DND-41 (cell line): ENCODE data around the gene EAF1.
"Not testable (repeated sequence)": the region's sequence is repeated elsewhere in the genome, so short reads cannot be mapped to it uniquely, and the experiment has no call there.

ENCODE experiments used
- ATAC-seq: fragments of 200-7000 bp; cut with Tn5 transposase; 3 replicates; pipeline ENCODE4 v1.9.1; 2021; ENCODE audit warnings: low read depth; ENCODE audit not compliant: insufficient read depth
- DNase-seq: peaks from one replicate; pipeline ENCODE4 v3.0.0-alpha.2; 2020
- H2AFZ ChIP-seq: 2 replicates; pipeline ENCODE4 v1.6.0; 2012; ENCODE audit warnings: low read depth, low read length
- H3K27ac ChIP-seq: 2 replicates; pipeline ENCODE4 v1.5.1; 2012; ENCODE audit warnings: low read length, inconsistent platforms
- H3K27me3 ChIP-seq: fragments of 200-600 bp; sonication (generic); 2 replicates; pipeline ENCODE4 v1.6.0; 2012; ENCODE audit warnings: low read length, mild to moderate bottlenecking, inconsistent platforms; ENCODE audit not compliant: insufficient read depth, poor library complexity
- H3K36me3 ChIP-seq: 2 replicates; pipeline ENCODE4 v1.5.1; 2012; ENCODE audit warnings: low read length, inconsistent platforms; ENCODE audit not compliant: insufficient read depth
- H3K4me1 ChIP-seq: 2 replicates; pipeline ENCODE4 v1.5.1; 2012; ENCODE audit warnings: mild to moderate bottlenecking, low read length; ENCODE audit not compliant: insufficient read depth
- H3K4me2 ChIP-seq: 2 replicates; pipeline ENCODE4 v1.6.0; 2012; ENCODE audit warnings: mild to moderate bottlenecking, moderate library complexity, low read length, inconsistent platforms; ENCODE audit not compliant: insufficient read depth
- H3K4me3 ChIP-seq, 2 experiments: fragments of 200-600 bp in 1 of 2; shearing (Covaris generic) in 1 of 2; 2 replicates each; pipeline ENCODE4 v1.5.1; 2012 to 2016; ENCODE audit warnings: inconsistent platforms in 2 of 2, low read length in 2 of 2, mild to moderate bottlenecking in 2 of 2, low read depth in 1 of 2, moderate library complexity in 1 of 2
- H3K79me2 ChIP-seq: 2 replicates; pipeline ENCODE4 v1.6.0; 2012; ENCODE audit warnings: low read length, inconsistent platforms; ENCODE audit not compliant: insufficient read depth
- H3K9ac ChIP-seq: 2 replicates; pipeline ENCODE4 v1.6.0; 2012; ENCODE audit warnings: low read depth, mild to moderate bottlenecking, inconsistent platforms, low read length, moderate library complexity
- H3K9me3 ChIP-seq: 2 replicates; pipeline ENCODE4 v1.5.1; 2012; ENCODE audit warnings: low read length, moderate library complexity, mild to moderate bottlenecking, inconsistent platforms; ENCODE audit not compliant: insufficient read depth, severe bottlenecking
- H4K20me1 ChIP-seq: 2 replicates; pipeline ENCODE4 v1.6.0; 2012; ENCODE audit warnings: low read length; ENCODE audit not compliant: insufficient read depth
- CTCF ChIP-seq: IDR thresholded peaks from 2 replicates; pipeline ENCODE4 v1.5.1; 2012; ENCODE audit warnings: borderline replicate concordance, low read length, moderate library complexity, mild to moderate bottlenecking; ENCODE audit not compliant: poor library complexity, severe bottlenecking; ENCODE audit errors: extremely low read depth
- EZH2 ChIP-seq: IDR thresholded peaks from 3 replicates; pipeline ENCODE4 v1.6.1; 2012; ENCODE audit warnings: borderline replicate concordance, low read depth, mild to moderate bottlenecking, moderate library complexity, low read length, inconsistent platforms; ENCODE audit not compliant: severe bottlenecking

The EAF1 gene

GRCh38 chr3:15409239-15409638 is 18.2 kb upstream of the EAF1 start:
- no peak for ATAC-seq
- H3K36me3 ChIP-seq: peaks cover 50% of the 10 kb centered on the region
- no peak overlapping the region for H3K4me2 ChIP-seq
- no peaks in the 10 kb centered on the region for H4K20me1 ChIP-seq
- no peaks in the 10 kb centered on the region for H3K27me3 ChIP-seq
- no peaks in the 10 kb centered on the region for H3K79me2 ChIP-seq
- no peak overlapping the region for H3K27ac ChIP-seq
- H2AFZ ChIP-seq: no peak overlapping the region
- no peaks in the 10 kb centered on the region for H3K4me1 ChIP-seq
- no peaks in the 10 kb centered on the region for H3K9me3 ChIP-seq
- no peak overlapping the region for H3K4me3 ChIP-seq
- no peak overlapping the region for H3K9ac ChIP-seq
- TF ChIP-seq EZH2 (no peak), CTCF (no peak)
- DNase-seq: no peak

GRCh38 chr3:15409774-15410173 is 17.6 kb upstream of the EAF1 start:
- no peaks in the 10 kb centered on the region for H3K4me1 ChIP-seq
- ATAC-seq: no peak

DNA sequence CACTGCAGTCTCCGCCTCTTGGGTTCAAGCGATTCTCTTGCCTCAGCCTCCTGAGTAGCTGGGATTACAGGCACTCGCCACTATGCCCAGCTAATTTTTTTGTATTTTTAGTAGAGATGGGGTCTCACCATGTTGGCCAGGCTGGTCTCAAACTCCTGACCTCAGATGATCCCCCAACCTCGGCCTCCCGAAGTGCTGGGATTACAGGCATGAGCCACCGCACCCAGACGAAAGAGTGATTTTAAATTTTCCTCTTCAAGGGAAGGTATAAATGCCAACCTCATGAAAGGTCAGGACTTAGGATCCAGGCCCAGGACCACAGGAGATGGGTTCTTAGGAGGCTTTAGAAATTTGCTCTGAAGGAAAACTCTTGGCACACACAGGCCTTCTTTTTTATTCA is 16.4 kb upstream of the EAF1 start:
- H4K20me1 ChIP-seq, DNase-seq, H3K4me1 ChIP-seq, H2AFZ ChIP-seq, H3K9me3 ChIP-seq, H3K27me3 ChIP-seq, ATAC-seq, H3K79me2 ChIP-seq, H3K9ac ChIP-seq, H3K4me2 ChIP-seq, H3K27ac ChIP-seq, H3K4me3 ChIP-seq: not testable (repeated sequence)
- H3K36me3 ChIP-seq: peaks cover 66% of the 10 kb centered on the region

More at GRCh38 chr3:15409774-15410173, 17.6 kb upstream of the EAF1 start:
- no peak for DNase-seq
- Histone ChIP-seq H3K4me2 (no peak overlapping the region), H4K20me1 (no peaks in the 10 kb centered on the region), H3K36me3 (peaks cover 55% of the 10 kb centered on the region), H3K9ac (no peak overlapping the region), H3K27ac (no peak overlapping the region), H2AFZ (no peak overlapping the region), H3K79me2 (no peaks in the 10 kb centered on the region), H3K27me3 (no peaks in the 10 kb centered on the region), H3K4me3 (no peak overlapping the region), H3K9me3 (no peaks in the 10 kb centered on the region)
- TF ChIP-seq EZH2 (no peak), CTCF (no peak)

GRCh38 chr3:15420871-15421270 is 6.5 kb upstream of the EAF1 start:
- H3K4me1 ChIP-seq: peaks cover 17% of the 10 kb centered on the region
- peaks cover 60% of the 10 kb centered on the region for H3K36me3 ChIP-seq

More at GRCh38 chr3:15420871-15421270, 6.5 kb upstream of the EAF1 start:
- H3K9me3 ChIP-seq: no peaks in the 10 kb centered on the region
- no peak for TF ChIP-seq CTCF
- DNase-seq (no peak), ATAC-seq (no peak)
- H3K27me3 ChIP-seq: no peaks in the 10 kb centered on the region
- no peak overlapping the region for H3K9ac ChIP-seq
- no peak overlapping the region for H2AFZ ChIP-seq
- no peak overlapping the region for H3K27ac ChIP-seq
- no peak overlapping the region for H3K4me2 ChIP-seq
- peaks cover 16% of the 10 kb centered on the region for H3K79me2 ChIP-seq
- no peaks in the 10 kb centered on the region for H4K20me1 ChIP-seq
- no peak overlapping the region for H3K4me3 ChIP-seq
